Stimulated activated CD8-positive, alpha-beta memory T cell treated with anti-CD3 and anti-CD28 coated beads, Interleukin-4, amount 100 ng/mL, for 48 hours (primary cell): Measurements from ENCODE around the gene LETM1.
"Not testable (repeated sequence)": the region's sequence is repeated elsewhere in the genome, so short reads cannot be mapped to it uniquely, and the experiment has no call there.

ENCODE experiments used
- DNase-seq: peaks from one replicate; pipeline ENCODE4 v3.0.0-alpha.2; 2020

The LETM1 gene

DNA sequence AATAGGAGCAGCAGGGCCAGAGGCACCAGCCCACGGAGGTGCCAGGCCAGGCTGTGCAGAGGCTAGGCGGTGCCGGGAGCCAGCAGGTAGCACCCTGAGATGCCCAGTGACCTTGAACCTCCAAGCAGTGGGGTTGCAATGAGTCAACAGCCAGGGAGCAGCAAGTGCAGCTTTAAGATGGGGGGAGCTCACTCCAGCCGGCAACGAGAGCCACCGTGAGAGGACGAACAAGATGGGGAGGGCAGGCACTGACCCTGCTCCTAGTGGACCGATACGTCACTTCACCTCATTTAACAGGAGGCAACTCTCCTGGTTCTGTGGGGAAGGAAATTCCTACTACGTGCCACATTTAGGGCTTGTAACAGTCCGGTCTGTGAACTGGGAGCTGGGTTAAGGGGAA, 4.8 kb downstream of the LETM1 start:
- DNase-seq, result no peak

DNA sequence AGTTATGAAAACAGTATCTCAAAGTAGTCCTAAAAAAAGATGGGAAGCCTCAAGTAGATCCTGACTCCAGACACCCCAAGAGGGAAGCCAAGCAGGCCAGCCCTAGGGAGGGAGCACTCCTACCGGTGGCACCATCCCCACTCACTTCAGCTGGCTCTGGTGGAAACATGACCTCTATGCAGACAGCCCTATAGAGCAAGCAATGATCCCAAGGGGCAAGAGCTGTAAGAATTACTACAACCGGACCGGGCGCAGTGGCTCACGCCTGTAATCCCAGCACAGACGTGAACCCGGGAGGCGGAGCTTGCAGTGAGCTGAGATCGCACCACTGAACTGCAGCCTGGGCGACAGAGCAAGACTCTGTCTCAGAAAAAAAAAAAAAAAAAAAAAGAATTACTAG, 5.7 kb downstream of the LETM1 start:
- DNase-seq, result no peak

DNA sequence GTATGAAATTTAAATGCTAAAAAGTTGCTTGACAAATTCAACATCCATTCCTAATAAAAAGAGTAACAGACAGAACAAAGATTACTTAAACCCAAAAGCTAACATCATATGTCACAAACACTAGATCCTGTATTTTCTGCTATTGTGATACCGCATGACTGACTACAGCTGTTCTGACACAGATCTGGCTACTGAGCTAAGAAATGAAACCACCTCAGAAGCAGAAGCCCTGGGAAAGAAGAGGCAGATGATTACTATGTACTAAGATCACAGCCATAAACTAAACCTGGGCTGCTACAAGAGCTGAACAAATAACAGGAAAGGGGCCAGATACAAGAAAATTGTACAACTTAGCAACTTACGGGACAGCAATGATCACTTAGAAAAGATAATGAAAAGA, 9.4 kb downstream of the LETM1 start:
- no peak for DNase-seq

DNA sequence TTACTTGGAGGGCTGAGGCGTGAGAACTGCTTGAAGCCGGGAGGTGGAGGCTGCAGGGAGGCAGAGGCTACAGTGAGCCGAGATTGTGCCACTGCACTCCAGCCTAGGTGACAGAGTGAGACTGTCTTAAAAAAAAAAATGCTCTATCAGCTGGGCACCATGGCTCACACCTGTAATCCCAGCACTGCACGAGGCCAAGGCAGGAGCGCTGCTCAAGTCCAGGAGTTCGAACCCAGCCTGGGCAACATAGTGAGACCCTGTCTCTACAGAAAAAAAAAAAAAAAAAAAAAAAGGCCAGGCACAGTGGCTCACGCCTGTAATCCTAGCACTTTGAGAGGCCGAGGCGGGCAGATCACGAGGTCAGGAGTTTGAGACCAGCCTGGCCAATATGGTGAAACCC, 11.3 kb downstream of the LETM1 start:
- DNase-seq, result not testable (repeated sequence)

DNA sequence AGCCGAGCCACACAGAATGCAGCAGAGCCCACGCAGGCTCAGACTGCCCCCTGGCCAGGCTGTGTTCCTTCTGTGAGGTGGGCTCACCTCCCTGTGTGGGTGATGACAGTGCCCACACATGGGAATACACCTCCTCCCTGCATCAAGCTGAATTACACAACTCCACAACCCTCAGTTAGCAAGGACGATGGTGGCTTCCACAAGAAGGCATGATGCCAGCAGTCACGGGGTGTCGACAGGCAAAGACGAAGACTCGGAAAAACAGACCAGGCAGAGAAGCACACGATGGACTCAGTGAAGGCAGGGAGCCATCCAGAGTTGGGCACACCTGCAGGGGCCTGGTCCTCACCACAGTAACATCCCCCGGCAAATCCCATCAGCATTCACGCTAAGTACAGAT, 12.1 kb downstream of the LETM1 start:
- no peak for DNase-seq

DNA sequence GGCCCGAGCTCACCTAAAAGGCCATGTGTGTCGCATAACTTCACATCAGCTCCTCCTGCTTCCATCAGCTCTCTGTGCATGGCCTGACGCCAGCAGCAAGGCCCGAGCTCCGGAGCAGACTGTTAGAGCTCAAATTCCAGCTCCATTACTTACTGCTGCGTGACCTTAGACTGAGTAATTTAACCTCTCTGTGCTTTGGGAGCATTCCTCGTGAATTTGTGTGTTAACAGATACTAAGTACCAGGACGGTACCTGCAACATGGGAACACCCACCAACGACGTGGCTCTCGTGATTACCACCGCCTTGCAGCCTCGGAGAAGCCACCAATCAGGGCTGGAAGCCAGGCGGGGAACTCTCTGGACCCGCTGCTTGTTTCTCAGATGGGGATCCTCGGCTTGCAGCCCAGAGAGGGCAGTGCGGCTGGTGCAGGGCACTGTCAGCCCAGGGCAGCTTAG, 12.9 kb downstream of the LETM1 start:
- DNase-seq, result no peak

DNA sequence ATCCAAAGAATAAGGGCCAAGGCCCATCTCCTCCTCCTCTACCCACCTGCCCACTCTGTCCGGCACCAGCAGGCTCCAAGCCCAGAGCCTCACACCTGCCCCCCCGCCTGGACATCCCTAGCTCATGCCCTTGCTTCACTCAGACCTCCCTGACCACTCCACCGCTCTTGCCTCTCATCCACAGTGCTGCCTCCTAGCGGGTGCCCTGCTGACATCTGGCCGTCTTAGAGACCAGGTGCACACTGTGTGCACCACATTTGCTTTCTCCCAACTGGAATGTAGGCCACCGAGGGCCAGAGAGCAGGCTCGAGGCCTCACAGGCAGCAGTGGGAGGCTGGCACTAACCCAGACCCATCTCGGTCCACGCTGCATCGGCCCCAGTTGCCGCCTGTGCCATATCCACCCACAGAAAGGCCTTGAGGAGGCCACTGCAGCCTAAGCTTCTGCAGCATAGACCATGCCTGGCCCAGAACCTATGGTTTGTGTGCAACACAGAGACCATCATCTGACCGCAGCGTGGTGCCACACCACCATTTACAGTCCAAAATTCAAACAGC, 13.5 kb downstream of the LETM1 start:
- DNase-seq, result no peak

DNA sequence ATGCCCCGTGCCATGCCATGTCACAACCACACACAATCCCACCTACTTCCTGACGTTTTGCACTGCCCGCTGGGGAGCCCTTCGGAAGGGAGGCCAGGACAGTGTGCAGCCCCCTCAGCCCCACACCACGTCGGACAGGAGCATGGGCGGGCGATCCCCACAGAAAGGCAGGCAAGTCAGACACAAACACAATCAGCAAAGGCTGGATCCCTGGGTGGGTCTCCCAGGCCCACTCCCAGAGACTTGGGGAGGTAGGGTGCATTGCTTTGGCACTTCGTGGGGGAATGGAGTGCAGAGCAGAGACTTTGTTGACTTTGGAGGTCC, 14.1 kb downstream of the LETM1 start:
- no peak for DNase-seq

DNA sequence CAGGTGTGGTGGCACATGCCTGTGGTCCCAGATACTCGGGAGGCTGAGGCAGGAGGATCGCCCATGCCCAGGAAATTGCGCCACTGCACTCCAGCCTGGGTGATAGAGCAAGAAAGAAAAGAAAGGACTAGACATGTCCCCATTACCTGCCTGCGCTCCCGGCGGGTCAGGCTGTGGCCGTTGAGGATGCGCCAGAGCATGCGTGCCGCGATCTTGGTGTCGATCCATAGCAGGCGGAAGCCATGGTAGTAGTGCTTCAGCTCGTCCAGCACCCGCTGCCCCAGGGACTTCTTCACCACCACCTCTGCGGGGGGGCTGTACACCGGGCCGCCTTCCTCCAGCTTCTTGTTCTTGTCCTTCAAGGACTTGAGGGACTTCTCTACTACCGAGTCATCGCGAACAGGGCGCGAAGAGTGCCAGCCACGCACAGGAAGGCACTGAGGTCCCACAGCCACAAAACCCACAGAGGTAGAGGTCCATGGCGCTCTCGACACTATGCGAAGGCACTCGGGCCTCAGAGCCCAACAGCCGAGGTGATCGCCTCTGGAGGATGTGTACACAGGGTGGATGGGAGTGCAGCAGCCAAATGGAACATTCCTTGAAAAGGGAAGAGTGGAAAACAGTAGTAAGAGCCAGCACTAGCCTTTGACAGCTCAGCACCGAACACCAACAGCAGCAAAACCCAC, 14.6 kb downstream of the LETM1 start:
- DNase-seq, result no peak

DNA sequence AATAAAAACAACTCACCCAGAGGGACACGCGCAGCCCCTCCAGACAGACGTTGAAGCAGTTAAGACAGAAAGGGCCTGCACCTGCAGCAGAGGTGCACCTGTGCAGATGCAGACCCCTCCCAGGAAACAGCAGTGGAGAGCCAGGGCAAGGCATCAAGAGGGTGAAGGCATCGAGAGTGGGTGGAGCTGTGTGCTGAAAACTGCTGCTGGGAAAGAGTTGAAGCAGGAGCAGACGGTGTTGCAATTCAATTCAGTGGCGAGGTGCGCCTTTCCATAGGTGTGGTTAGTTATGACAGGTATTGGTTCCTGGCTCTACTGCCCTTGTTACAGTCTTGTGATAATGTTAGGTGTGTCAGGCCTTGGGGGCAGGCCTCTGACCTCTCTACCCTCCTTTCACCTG, 16.7 kb downstream of the LETM1 start:
- no peak for DNase-seq

DNA sequence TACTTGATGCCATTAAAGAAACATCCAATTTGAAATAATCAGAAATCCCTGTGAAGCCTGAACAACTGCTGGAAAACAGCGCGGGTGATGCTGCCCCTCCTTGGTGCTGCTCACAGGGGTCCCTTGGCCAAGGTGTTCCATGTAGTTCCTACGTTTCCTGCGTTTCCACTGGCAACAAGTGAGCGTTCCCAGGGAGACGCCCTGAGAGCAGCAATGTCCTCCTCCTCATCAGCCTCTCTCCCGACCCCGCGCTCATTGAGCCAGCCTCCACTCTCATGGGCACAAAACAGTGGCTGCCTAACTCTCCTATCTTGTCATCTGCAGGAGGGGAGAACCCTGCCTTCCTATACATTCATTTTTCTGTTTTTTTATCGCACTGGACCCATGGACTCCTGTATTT, 18.9 kb downstream of the LETM1 start:
- no peak for DNase-seq

DNA sequence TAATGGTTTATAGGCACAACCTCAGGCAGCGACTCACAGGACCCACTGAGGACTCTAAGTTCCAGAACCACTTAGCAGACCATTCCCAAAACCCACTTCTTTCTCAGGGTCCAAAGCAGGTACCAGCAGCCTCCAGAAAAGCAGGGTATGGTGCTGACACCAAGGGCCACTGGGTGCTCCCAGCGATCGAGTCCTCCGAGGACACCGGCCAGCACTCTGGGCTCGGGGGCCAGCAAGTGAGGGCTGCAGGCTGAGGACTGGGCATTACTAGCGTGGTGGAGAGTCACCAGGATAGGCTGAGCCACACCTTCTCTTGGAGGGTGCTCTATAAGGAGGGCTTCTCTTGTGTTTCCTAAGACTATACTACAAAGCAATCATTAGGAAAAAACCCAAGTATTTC, 19.3 kb downstream of the LETM1 start:
- no peak for DNase-seq

DNA sequence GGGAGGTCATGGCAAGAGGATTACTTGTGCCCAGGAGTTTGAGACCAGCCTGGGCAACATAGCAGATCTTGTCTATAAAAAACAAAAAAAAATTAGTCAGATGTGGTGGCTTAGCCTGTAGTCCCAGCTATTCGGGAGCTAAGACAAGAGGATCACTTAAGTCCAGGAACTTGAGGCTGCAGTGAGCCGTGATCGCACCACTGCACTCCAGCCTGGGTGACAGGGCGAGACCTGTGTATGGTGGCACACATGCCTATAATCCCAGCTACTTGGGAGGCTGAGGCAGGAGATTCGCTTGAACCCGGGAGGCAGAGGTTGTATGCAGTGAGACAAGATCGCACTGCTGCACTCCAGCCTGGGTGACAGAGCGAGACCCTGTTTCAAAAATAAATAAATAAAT, 20.1 kb downstream of the LETM1 start:
- DNase-seq, result not testable (repeated sequence)

DNA sequence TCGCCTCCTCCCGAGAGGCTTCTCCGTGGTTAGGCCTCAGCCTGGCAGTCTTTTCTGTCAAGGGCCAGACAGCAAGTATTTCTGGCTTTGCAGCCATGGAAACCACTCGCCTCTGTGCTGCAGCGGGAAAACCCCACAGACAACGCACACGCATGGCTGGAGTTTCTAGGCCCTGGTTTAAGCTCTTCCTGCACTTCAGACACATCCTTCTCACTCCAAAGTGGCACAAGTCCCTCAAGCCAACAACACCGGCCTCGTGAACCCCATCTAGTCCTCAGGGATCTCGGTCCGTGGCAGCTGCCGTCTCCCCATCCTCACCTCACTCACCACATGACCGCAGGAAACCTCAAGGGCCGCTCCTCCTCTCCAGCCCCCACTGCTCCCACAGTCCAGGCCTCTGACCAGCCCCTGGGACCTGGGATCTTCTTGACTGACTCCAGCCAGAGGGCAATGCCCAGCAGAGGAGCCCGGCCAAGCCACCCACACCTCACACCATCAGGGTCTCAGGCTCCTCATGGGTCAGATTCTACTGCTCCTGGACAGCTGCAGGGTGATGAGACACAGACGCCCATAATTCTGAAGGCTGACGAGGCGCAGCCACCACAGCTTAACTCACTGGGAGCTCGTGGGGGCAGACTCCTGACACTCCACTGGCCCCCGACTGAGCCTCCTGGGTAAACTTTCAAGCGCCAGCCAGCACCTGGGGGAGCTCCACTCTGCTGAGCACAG, 21.7 kb downstream of the LETM1 start:
- DNase-seq, result no peak

DNA sequence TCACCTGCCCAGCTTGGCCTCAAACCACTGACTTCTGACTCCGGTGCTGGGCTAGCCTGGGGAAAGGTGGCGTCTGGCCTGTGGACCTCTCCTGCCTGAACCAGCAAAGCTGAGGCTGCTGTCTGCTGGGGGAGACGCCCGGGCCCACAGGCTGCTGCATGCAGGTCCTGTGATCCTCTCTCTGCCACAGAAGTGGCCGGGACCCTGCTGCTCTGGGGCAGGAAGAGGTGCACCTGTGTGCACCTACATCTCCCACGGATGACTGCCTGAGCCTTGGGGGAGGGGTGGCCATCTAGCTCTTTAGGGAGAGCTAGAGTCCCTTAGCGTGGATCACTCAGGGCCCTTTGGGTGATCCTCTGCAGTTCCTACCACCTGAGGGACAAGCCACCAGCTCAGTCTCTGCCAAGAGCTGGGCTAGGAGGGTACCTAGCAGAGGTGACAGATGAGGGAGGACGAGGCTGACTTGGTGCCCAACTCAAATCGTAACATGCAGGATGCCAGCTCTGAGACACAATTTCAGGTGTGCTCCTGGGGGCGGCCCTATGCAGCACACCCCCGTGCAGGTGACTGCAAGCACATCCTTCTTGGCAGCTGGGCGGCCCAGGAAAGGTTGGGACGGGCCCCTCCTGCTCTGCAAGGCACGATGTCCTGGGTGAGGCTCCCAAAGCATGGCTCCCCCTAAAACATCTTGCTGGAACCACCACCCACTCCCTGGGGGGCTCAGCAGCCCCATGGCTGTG, 22.5 kb downstream of the LETM1 start:
- DNase-seq, result no peak

DNA sequence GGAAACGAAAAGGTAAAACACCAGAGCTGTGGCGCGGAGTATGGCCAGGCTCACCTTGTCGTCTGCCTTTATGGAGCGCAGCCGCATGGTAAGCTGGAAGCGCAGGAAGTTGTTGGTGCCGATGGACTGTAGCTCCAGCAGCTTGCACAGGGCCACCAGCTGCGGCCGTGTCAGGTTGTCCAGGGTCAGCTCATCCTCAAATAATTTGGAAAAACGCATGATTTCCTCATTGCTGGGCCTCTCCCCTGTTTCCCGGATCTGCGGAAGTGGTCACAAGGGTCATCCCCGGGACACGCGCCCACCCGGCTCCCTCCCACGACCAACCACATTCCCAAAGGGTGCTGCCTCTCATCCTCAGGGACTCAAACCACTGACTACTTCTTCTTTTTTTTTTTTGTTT, 23.3 kb downstream of the LETM1 start:
- DNase-seq, result no peak

DNA sequence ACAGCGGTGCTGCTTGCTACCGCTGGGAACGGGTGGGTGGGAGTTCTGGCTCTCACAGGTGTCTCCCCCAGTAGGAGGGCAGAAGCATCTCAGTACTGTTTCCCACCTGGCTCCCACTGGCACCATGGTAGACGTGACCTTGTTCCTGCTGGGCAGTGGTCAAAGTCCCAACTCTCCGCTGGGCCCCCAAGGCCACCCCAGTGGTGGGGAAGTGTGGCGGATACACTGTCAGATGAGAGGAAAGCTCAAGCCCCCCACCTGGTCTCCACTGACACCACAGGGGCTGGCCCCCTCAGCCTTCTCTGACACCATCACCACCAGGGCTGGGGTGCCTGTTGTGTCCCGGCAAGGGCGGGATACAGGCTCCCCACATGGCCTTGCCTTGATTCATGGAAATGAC, 24.6 kb downstream of the LETM1 start:
- DNase-seq, result no peak

DNA sequence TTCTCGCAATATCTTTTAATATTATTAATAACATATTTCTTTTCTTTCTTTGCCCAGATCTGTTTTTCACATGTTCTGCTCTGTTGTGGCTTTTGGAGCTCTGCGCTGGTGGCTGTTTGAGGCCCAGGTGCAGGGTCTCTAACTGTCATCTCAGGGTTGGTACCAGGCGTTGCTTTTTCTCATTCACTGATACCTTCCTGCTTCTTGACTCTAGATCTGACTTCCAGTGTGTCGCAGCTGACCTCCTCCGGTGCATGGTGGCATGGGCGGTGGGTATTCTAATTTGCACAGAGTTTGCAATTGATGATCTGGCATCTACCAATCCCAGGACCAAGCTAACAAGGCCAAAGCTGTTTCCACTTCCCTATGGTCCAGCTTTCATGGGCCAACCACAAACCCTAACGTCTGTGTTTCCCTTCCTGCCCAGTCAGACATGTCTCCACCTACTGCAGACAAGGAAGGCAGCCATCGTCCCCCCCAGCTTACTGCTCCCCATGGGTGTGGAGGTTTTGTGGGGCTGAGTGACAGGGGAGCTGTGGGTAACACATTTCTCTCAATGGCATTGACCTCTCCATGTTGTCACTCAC, 25.2 kb downstream of the LETM1 start:
- DNase-seq, result no peak

DNA sequence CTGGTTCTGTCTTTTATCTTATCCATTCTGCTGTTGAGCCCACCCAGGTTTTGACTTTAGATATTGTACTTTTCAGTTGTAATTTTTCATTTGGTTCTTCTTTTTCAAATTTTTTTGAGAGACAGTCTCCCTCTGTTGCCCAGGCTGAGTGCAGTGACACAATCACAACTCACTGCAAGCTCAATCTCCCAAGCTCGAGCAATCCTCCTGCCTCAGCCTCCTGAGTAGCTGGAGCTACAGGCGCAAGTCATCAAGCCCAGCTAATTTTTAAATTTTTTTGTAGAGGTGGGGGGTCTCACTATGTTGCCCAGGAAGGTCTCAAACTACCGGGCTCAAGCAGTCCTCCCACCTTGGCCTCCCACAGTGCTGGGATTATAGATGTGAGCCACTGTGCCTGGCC, 25.7 kb downstream of the LETM1 start:
- no peak for DNase-seq

DNA sequence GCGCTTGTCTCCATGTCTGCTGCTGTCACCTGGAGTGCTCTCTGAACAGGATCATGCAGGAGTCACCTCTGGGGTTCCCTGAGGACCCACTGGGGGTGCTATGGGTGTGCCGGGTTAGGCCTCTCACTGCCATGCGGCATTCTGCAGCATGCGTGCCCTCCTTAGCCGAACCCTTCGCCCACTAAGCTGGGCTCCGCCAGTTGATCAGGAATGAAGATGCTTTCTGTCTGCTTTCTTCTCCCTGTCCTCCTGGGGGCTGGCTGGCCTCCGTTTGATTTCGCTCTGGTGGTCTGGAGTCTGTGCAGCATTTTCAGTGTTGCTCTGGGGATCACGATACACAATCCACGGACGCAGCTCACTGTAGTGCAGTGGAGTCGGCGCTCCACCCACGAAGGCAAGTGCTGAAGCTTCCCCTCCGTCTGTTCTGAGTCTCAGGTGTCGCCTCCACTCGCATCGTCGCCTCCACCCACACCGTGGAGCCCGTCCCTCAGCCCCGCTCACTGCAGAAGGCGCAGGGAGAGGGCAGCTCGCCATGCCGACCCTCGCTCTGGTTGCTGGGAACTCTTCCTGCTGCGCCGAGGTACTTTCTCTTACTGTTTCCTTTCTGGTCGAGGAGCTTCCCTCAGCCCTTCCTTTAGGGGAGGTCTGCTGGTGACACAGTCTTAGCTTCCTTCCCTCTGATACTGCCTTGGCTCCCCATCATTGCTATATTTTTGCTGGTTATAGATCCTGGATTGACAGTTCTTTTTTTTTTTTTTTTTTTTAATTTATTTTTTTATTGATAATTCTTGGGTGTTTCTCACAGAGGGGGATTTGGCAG, 29.2 kb downstream of the LETM1 start:
- DNase-seq, result no peak

DNA sequence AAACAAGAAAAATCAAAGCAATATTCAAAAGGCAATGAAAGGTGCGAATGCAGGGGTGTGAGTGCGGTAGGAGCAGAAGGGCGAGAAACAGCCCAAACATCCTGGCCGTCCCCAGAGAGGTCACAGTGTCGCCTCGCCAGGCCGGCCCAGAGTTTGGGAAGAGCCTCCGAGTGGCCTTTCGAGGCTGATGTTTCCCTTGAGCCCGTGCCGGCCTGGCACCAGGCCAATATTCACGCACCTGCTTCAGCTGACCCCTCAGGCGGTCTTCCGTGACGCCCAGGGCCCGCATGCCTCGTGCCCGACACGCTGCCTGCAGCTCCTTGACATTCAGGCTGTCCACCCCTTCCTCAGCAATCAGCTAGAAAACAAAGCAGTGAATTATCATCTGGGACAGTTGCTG, 30.6 kb downstream of the LETM1 start:
- no peak for DNase-seq

DNA sequence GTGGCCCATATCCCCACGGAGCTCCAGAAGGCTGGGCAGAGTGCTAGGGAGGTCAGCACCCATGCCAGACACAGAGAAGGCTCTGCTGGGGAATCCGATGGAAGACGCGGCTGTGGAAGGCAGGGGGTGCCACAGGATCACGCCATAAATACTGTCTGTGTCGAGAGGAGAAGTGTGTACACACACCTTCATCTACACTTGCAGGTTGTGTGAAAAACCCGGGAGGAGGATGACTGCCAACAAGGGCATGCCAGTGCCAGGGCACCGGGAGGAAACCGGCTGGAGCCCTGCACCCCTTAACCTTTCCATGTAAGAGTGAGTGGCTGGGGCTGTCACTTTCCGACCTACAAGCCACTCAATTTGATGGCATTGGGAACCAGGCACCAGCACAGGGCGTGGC, 31.2 kb downstream of the LETM1 start:
- DNase-seq, result no peak

DNA sequence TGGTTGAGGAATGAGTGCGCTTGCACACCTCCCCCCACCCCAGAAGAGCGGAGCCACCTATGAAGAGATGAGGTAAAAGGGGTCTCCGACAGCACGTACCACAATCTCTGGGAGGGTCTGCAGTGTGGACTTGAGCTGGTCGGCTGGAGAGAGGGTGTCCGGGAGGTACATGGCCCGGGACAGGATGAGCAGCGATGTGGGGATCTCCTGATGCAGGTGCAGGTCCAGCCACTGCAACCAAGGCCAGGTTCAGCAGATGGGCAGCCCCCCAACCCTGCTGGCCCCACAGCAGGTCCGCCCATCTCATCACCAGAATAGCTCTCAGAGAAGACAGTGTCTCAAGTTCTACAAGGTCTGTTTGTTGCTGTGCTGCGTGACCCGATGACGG, 32.4 kb downstream of the LETM1 start:
- no peak for DNase-seq
